Rectal smooth muscle tissue (tissue), 1 donor: ENCODE results near the gene CCDC93.

Experiments
- H3K27ac ChIP-seq: one replicate; pipeline ENCODE4 v1.7.0; 2013; ENCODE audit warnings: low read depth, low read length, inconsistent platforms
- H3K27me3 ChIP-seq: one replicate; pipeline ENCODE4 v1.7.0; 2013; ENCODE audit warnings: low read length; ENCODE audit not compliant: control insufficient read depth, insufficient read depth
- H3K36me3 ChIP-seq: one replicate; pipeline ENCODE4 v1.7.0; 2013; ENCODE audit warnings: low read length; ENCODE audit not compliant: control insufficient read depth, insufficient read depth
- H3K4me1 ChIP-seq: one replicate; pipeline ENCODE4 v1.7.0; 2013; ENCODE audit warnings: low read length; ENCODE audit not compliant: control insufficient read depth, insufficient read depth
- H3K4me3 ChIP-seq: one replicate; pipeline ENCODE4 v1.7.0; 2013; ENCODE audit warnings: low read length
- H3K9ac ChIP-seq: one replicate; pipeline ENCODE4 v1.7.0; 2013; ENCODE audit warnings: low read length

The CCDC93 gene

DNA sequence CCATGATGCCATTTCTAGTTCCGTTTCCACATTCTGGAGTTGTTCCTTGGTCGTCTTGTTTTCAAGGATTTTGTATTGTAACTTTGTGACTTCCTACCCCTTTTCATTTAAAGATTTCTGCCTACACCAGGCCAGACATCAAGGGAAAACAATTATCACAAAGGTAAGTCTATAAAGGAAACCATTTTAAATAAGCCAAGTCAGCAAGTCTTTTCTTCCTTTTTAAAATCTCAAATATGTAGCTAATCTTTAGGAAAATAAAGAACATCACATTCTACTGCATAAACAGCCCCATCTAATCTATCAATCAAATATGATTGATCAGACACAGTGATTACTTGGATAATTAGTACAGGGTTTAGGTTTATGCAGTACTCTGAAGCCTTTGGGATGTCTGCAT is 38.6 kb upstream of the CCDC93 start:
- no peak overlapping the region for H3K4me3 ChIP-seq
- no peaks in the 10 kb centered on the region for H3K4me1 ChIP-seq
- H3K36me3 ChIP-seq, result no peaks in the 10 kb centered on the region
- H3K9ac ChIP-seq, result no peak overlapping the region
- H3K27me3 ChIP-seq, result no peaks in the 10 kb centered on the region
- no peak overlapping the region for H3K27ac ChIP-seq

DNA sequence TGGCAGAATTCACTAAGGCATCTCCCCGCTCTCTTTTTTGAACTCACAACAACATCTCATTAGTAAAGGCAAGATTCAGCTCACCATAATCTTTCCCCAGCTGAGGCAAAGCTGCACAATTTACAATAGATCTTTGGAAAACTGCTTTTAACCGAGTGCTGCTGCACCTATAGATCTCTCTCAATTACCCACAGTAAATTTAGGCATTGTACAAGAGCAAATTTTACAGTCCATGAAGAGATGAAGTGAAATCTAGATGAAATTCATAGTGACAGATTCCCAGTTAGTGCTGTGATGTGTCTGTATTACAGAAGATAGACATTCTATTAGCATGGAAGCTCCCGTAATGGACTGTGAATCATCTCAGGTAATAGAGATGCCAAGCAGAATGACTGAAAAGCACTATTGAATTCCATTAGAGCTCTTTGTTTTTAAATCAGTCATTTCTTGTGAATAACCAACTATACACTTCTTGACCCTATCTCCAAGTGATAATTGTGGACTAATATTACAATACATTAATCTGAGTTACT is 38.0 kb upstream of the CCDC93 start:
- no peaks in the 10 kb centered on the region for H3K36me3 ChIP-seq
- H3K27ac ChIP-seq, result no peak overlapping the region
- H3K27me3 ChIP-seq, result no peaks in the 10 kb centered on the region
- no peaks in the 10 kb centered on the region for H3K4me1 ChIP-seq
- H3K9ac ChIP-seq, result no peak overlapping the region
- H3K4me3 ChIP-seq, result no peak overlapping the region

DNA sequence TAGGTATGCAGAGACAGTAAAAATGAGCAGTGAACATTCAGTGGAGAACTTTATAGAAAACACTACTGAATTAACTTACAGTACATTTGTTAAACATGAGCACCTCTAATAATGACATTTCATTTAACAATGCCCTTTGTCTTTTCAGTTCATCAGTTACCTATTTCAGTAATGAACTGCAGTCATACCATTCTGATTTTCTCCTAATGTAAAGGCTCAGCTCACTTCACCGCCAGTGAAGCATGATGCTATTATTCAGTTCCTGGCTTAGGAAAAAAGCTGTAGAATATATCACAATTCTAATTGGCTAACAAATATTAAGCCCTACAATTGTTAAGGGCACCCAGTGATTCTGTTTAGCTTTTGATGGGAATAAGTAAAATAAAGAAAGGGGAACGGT is 37.1 kb upstream of the CCDC93 start:
- no peak overlapping the region for H3K9ac ChIP-seq
- no peak overlapping the region for H3K27ac ChIP-seq
- no peak overlapping the region for H3K4me3 ChIP-seq
- no peaks in the 10 kb centered on the region for H3K36me3 ChIP-seq
- H3K4me1 ChIP-seq, result no peaks in the 10 kb centered on the region
- H3K27me3 ChIP-seq, result no peaks in the 10 kb centered on the region

DNA sequence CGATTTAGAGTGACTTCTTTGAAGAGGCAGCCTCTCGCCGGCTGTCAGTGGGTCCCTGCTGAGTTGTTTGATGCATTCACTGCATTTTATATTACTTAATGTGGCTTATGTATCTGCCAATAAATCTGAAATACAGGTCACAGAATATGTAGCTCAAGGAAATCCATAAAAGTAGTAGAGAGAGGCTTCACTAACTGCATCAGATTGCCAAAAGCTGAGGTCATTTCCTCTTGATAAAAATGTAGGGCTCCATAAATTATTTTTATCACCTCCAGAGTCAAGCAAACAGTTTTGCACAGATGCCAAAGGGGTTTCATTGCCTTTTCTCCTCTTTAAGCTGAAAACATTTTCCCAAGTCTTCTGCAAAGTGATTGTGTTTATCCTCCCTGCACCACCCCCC is 36.5 kb upstream of the CCDC93 start:
- H3K27me3 ChIP-seq, result no peaks in the 10 kb centered on the region
- no peaks in the 10 kb centered on the region for H3K36me3 ChIP-seq
- H3K4me3 ChIP-seq, result no peak overlapping the region
- no peak overlapping the region for H3K27ac ChIP-seq
- H3K9ac ChIP-seq, result no peak overlapping the region
- no peaks in the 10 kb centered on the region for H3K4me1 ChIP-seq

DNA sequence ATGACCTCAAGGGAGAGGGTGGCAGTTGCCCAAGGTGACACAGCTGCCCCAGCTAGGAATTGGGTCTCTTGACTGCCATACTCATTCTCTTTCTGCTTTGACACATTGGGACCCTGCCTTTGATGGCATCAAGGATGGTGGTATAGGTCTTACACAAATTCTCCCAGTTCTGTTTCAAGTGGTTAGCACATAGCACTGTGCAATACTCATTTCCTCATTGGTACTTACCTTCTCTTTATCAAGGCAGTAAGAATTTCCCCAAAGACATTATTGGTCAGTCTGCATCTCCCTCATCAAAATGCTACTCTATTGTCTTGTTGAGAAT is 35.9 kb upstream of the CCDC93 start:
- H3K36me3 ChIP-seq, result no peaks in the 10 kb centered on the region
- no peaks in the 10 kb centered on the region for H3K27me3 ChIP-seq
- no peaks in the 10 kb centered on the region for H3K4me1 ChIP-seq
- H3K4me3 ChIP-seq, result no peak overlapping the region
- no peak overlapping the region for H3K9ac ChIP-seq
- H3K27ac ChIP-seq, result no peak overlapping the region

DNA sequence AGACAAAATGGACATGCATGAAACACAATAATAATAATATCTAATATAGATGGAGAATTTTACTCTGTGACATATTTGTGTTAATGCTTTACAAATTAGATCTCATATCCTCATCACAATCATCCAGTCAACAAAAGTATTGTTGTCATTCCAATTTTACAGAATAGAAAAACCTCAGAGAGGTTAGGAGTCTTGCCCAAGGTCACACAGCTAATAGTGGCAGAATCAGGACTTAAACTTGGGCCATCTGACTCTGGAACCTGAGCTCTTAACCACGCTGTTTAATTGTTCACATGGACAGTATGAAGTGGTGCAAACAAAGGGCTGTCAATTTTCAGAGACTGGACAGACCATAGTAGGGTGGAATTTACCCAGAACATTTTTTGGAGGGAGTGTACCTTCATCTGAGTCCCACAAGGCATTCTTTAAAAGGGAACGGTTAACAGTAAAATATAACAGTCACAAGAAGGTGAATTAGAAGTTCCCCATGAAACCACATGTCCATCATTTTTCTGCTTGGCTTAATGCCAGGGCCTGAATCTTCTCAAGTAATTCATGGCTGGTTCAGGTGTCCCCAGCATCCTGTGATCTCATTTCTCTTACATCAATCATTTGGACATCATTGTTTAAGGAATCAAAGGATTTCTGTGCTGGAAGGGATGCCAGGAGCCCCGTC is 35.4 kb upstream of the CCDC93 start:
- H3K9ac ChIP-seq, result no peak overlapping the region
- no peak overlapping the region for H3K4me3 ChIP-seq
- no peak overlapping the region for H3K27ac ChIP-seq
- no peaks in the 10 kb centered on the region for H3K36me3 ChIP-seq
- H3K4me1 ChIP-seq, result no peaks in the 10 kb centered on the region
- H3K27me3 ChIP-seq, result no peaks in the 10 kb centered on the region

DNA sequence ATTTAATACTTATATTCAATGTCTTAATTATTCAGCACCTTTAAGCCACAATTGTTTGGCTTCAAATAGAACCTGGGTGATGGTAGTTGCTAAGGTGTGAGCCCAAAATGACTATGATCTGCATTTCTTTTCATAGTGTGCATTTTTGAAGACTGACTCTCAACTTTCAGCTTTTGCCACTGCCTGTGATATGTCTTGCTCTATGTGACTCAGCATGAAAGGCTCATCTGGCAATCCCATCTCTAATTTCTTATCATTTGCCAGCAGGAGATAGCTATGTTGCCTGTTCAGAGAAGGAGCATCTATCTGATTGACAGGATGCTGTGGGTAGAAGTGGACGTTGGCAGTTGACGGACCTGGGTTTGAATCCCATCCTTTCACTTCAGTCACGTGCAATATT is 34.5 kb upstream of the CCDC93 start:
- H3K4me1 ChIP-seq, result no peaks in the 10 kb centered on the region
- H3K4me3 ChIP-seq, result no peak overlapping the region
- no peak overlapping the region for H3K27ac ChIP-seq
- H3K9ac ChIP-seq, result no peak overlapping the region
- no peaks in the 10 kb centered on the region for H3K36me3 ChIP-seq
- no peaks in the 10 kb centered on the region for H3K27me3 ChIP-seq

DNA sequence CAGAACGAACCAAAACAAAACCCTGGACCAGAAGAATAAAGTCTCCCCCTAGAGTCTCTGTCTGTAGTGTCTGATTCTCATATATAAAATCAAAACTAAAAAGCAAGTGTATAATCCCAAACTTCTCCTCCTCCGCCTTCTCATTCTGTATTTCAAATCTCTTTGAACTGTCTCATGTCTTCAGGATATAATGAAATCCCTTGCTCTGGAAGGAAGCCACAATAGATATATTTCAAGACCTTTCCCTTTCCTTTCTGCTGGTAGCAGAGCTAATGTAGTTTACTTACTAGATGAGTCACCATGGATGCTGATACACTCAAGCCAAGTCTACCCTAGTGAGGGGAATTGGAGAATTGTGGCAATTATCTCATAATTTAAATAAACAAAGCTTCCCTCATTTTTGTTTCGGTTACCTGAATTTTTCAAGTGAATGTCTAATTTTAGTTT is 33.5 kb upstream of the CCDC93 start:
- Histone ChIP-seq H3K9ac (no peak overlapping the region), H3K27ac (no peak overlapping the region), H3K4me1 (no peaks in the 10 kb centered on the region), H3K4me3 (no peak overlapping the region), H3K36me3 (no peaks in the 10 kb centered on the region), H3K27me3 (no peaks in the 10 kb centered on the region)

DNA sequence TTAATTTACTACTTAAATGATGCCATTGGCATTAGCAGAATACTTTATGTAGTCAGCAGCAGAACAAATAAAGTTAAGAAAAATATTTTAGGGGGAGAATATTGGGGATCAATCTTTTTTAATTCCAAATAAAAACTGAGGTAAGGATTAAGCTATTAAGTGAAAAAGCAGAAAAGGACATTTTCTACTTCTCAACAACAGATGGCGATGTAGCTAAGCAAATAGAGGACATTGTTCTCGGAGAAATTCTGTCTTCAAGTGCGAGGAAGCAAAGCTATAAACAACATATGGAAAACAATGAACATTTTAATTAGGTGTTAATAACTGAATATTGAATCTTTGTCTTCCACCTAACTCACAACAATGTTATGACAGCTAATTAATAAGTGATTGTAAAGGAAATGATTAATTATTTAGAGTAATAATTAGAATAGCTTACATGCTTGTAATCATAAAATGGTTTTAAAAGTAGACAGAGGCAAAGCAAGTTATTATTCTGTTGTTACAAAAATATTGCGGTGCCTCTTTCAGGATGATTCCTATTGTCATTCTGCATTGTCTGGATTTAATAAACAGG is 32.9 kb upstream of the CCDC93 start:
- Histone ChIP-seq H3K27me3 (no peaks in the 10 kb centered on the region), H3K36me3 (no peaks in the 10 kb centered on the region), H3K9ac (no peak overlapping the region), H3K27ac (no peak overlapping the region), H3K4me3 (no peak overlapping the region), H3K4me1 (no peaks in the 10 kb centered on the region)

DNA sequence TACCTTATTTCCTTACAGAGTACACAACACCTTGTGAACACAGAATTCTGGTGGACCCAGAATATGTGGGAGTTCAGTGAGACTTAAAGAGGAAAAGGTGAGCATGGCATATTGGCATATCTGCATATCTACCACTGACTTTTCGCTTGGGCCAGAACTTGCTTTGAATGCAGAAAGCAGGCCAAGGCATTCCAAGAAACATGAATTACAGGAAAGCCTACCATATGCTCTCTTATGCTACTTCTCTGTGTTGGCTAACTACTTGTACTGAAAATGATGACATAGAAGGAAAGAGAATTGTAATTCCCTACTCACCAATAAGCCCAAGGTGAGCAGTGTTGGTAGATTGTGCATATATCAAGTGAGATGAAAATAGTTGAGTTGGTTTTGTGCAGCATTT is 31.4 kb upstream of the CCDC93 start:
- Histone ChIP-seq H3K4me1 (no peaks in the 10 kb centered on the region), H3K36me3 (no peaks in the 10 kb centered on the region), H3K9ac (no peak overlapping the region), H3K27me3 (peaks cover 5% of the 10 kb centered on the region), H3K27ac (no peak overlapping the region), H3K4me3 (no peak overlapping the region)

DNA sequence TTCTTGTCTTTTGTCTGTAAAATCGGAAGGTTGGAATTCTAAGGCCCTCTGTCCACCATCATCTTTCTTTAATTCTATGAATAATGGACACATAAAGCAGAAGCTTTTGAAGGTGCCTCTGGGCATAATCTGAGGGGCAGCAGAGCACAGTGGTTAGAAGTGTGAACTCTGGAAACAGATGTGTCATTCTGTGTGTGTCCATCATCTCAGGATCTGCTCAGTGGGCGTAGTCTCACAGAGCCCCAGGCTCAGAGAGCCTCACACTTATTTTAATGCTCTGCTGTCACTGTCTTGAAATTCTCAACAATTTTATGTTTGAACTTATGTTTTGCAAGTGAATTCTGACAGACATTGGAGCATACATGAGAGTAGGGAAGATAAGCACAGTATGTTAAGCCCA is 31.0 kb upstream of the CCDC93 start:
- no peaks in the 10 kb centered on the region for H3K36me3 ChIP-seq

DNA sequence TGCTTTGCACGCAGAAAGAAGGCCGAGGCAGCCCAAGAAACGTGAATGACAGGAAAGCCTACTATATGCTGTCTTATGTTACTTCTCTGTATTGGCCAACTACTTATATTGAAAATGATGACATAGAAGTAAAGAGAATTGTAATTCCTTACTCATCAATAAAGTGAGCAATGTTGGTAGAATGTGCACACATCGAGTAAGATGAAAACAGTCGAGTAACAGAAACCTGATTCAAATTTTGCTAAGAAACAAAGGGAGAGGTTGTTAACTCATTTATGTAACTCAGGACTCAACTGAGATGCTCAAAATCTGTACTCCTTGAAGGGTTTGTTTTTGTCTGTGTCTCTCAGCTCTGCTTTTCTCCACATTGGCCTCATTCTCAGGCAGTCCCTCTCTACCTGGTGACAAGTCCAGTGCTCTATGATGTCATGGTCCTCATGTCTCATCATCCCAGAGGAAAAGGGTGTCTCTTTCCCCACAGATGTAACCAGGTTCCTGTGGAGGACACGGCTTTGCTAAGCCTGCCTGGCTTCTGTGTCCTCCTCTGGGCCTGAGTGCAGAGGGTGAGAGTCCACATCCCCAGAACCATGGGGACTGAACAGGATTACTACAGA is 30.3 kb upstream of the CCDC93 start:
- Histone ChIP-seq H3K4me1 (no peaks in the 10 kb centered on the region), H3K27me3 (peaks cover 5% of the 10 kb centered on the region), H3K4me3 (no peak overlapping the region), H3K27ac (no peak overlapping the region), H3K36me3 (no peaks in the 10 kb centered on the region), H3K9ac (no peak overlapping the region)

More for the DNA sequence above, 31.0 kb upstream of the CCDC93 start:
- Histone ChIP-seq H3K4me1 (no peaks in the 10 kb centered on the region), H3K9ac (no peak overlapping the region), H3K27me3 (peaks cover 5% of the 10 kb centered on the region), H3K27ac (no peak overlapping the region), H3K4me3 (no peak overlapping the region)

DNA sequence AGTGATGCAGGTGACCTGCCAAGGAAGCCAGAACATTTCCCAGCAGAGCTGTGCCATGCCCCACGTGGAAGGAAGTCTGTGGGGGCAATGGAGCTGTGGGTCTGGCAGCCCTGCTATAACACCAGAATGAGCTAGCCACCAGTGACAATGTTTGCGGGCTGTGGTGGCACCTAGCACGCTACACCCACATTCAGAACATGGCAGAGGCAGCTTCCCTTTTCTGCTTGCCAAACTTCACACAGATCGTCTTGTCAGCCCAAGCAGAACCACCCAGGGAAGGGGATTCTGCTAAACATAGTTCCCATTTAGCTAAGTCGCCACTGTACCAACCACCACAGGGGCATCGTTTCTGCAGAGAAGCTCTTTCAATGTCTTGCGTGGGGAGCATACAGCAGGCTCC is 27.0 kb upstream of the CCDC93 start:
- no peak overlapping the region for H3K4me3 ChIP-seq
- H3K36me3 ChIP-seq, result no peaks in the 10 kb centered on the region
- H3K27me3 ChIP-seq, result peaks cover 5% of the 10 kb centered on the region
- no peak overlapping the region for H3K27ac ChIP-seq
- H3K9ac ChIP-seq, result no peak overlapping the region
- H3K4me1 ChIP-seq, result no peaks in the 10 kb centered on the region
